GM12878 (cell line): ENCODE data around the gene OPRD1. TPM values are rescaled to one million over a fixed set of nuclear protein-coding genes. Genes with fewer than 3 reads are reported as not detected.

ENCODE experiments used
- ATAC-seq: fragments of 200-7000 bp; cut with Tn5 transposase; 3 replicates; pipeline ENCODE4 v1.9.1; 2020; ENCODE audit warnings: mild to moderate bottlenecking, moderate library complexity
- BruUV-seq: library from RNA; stranded (reverse); fragments of 400-500 nt; replicated peaks from 2 replicates; lab custom pipeline; 2021; lab: Mats Ljungman, UMichigan
- CTCF ChIA-PET: fragments of 300-600 bp; sonication (Branson Sonifier 250); formaldehyde crosslinking; extraction: SDS; loops from one replicate; lab custom pipeline; 2021; ENCODE audit warnings: inconsistent platforms; lab: Yijun Ruan, JAX
- POLR2A ChIA-PET: fragments of 350-600 bp; formaldehyde crosslinking; extraction: SDS; loops from one replicate; lab custom pipeline; 2021; ENCODE audit warnings: inconsistent platforms; lab: Charles Lee
- RAD21 ChIA-PET: fragments of 300-600 bp; sonication (Branson Sonifier 250); formaldehyde crosslinking; loops from one replicate; lab custom pipeline; 2023; ENCODE audit warnings: antibody characterized with exemption; ENCODE audit not compliant: unreplicated experiment; lab: Charles Lee
- SMC1A ChIA-PET: fragments of 300-600 bp; sonication (Branson Sonifier 250); formaldehyde crosslinking; loops from one replicate; lab custom pipeline; 2023; ENCODE audit not compliant: unreplicated experiment, uncharacterized antibody; lab: Charles Lee
- DNase-seq: peaks from one replicate; pipeline ENCODE4 v3.0.0-alpha.2; 2011; ENCODE audit warnings: low read depth, low spot score
- FAIRE-seq: peaks from 3 replicates; lab custom pipeline; 2011; peaks lifted over from hg19 to GRCh38; lab: Jason Lieb, UNC
- H2AFZ ChIP-seq: 2 replicates; pipeline ENCODE4 v1.6.0; 2011; ENCODE audit warnings: low read depth, low read length, control low read depth; ENCODE audit not compliant: control insufficient read depth
- H3K27ac ChIP-seq: 2 replicates; pipeline ENCODE4 v1.5.1; 2011; ENCODE audit warnings: control low read depth; ENCODE audit not compliant: control insufficient read depth, insufficient read depth
- H3K27me3 ChIP-seq, 2 experiments: replicated peaks in 1 of 2; 2 replicates each; pipeline versions ENCODE4 v1.6.0 to v1.6.1; 2011; ENCODE audit warnings: low read length in 1 of 2; ENCODE audit not compliant: control insufficient read depth in 2 of 2, insufficient read depth in 2 of 2
- H3K36me3 ChIP-seq, 2 experiments: 2 replicates each; pipeline ENCODE4 v1.5.1; 2011; ENCODE audit warnings: low read length in 1 of 2; ENCODE audit not compliant: control insufficient read depth in 2 of 2, insufficient read depth in 2 of 2
- H3K4me1 ChIP-seq: 2 replicates; pipeline ENCODE4 v1.6.1; 2011; ENCODE audit warnings: mild to moderate bottlenecking, low read length, moderate library complexity, mixed read lengths; ENCODE audit not compliant: control insufficient read depth, insufficient read depth
- H3K4me2 ChIP-seq: 2 replicates; pipeline ENCODE4 v1.6.0; 2011; ENCODE audit warnings: control low read depth; ENCODE audit not compliant: control insufficient read depth, insufficient read depth
- H3K4me3 ChIP-seq: fragments of 200-600 bp; sonication (generic); 2 replicates; pipeline ENCODE4 v1.5.1; 2016
- H3K79me2 ChIP-seq: 2 replicates; pipeline ENCODE4 v1.6.0; 2011; ENCODE audit warnings: low read length; ENCODE audit not compliant: control insufficient read depth, insufficient read depth
- H3K9ac ChIP-seq: 2 replicates; pipeline ENCODE4 v1.8.0; 2011; ENCODE audit warnings: low read length, control low read depth, mixed read lengths; ENCODE audit not compliant: control insufficient read depth, insufficient read depth
- H3K9me3 ChIP-seq: replicated peaks from 3 replicates; pipeline ENCODE4 v1.5.1; 2011; ENCODE audit warnings: mild to moderate bottlenecking, low read length; ENCODE audit not compliant: control insufficient read depth, insufficient read depth
- H4K20me1 ChIP-seq: 2 replicates; pipeline ENCODE4 v1.6.0; 2011; ENCODE audit not compliant: control insufficient read depth, insufficient read depth
- CHD1 ChIP-seq: IDR thresholded peaks from 2 replicates; pipeline ENCODE4 v1.6.1; 2012; ENCODE audit warnings: low read depth, low read length, improper control_type of control experiment
- FOXM1 ChIP-seq: IDR thresholded peaks from 2 replicates; pipeline ENCODE4 v1.6.1; 2012; ENCODE audit warnings: low read depth, mild to moderate bottlenecking, inconsistent platforms, low read length, moderate library complexity
- IKZF2 ChIP-seq, 2 experiments: fragments of 450-650 bp; IDR thresholded peaks; 2 replicates each; pipeline ENCODE4 v1.6.1; 2017; ENCODE audit warnings: mild to moderate bottlenecking in 2 of 2, moderate library complexity in 2 of 2
- RB1 ChIP-seq: fragments of 450-650 bp; formaldehyde crosslinking; IDR thresholded peaks from 2 replicates; pipeline ENCODE4 v1.6.1; 2017; ENCODE audit warnings: mild to moderate bottlenecking, borderline replicate concordance
- SMAD5 ChIP-seq: IDR thresholded peaks from 2 replicates; pipeline ENCODE4 v1.6.1; 2016; ENCODE audit warnings: antibody characterized with exemption, low read depth
- TCF7 ChIP-seq: IDR thresholded peaks from 2 replicates; pipeline ENCODE4 v1.6.1; 2014; ENCODE audit warnings: antibody characterized with exemption, borderline replicate concordance
- ZNF24 ChIP-seq: fragments of 450-650 bp; IDR thresholded peaks from 2 replicates; pipeline ENCODE4 v1.6.1; 2017; ENCODE audit warnings: antibody characterized with exemption, mild to moderate bottlenecking
- WGBS: methylation state at CpG from one replicate; pipeline ENCODE4 v1.1.6; 2016; ENCODE audit warnings: low lambda C conversion rate; ENCODE audit not compliant: insufficient replicate concordance, insufficient coverage; ENCODE audit errors: missing lambda C conversion rate; 5-methylcytosine and 5-hydroxymethylcytosine counted together
- in situ Hi-C: fragments of 300-500 bp; cut with MboI; formaldehyde crosslinking; loops from 9 replicates; pipeline ENCODE4 v1.14.3; 2018; ENCODE audit warnings: mixed read lengths
- intact Hi-C: fragments of 100-400 bp; cut with micrococcal nuclease; formaldehyde crosslinking; loops from one replicate; pipeline ENCODE4 v1.14.2; 2022; ENCODE audit not compliant: unreplicated experiment
- polyA plus RNA-seq, 11 experiments: library from polyadenylated mRNA; depleted of rRNA in 4 of 11; unstranded in 6 of 11; stranded (reverse) in 5 of 11; fragments of >200 nt; fragmentation: Nextera tagmentation in 4 of 11; fragmentation: Illumina TruSeq in 1 of 11; extraction: Ambion mirVana in 4 of 11; extraction: Trizol in 1 of 11; gene quantifications; 1 replicate in 1 of 11; 2 replicates in 10 of 11; pipeline versions ENCODE4 v1.2.1 to v1.2.3, GENCODE V29; 2011 to 2016; ENCODE audit warnings: inconsistent platforms in 2 of 11, missing spikeins in 2 of 11, low read depth in 1 of 11
- total RNA-seq, 4 experiments: library from RNA; depleted of rRNA in 3 of 4; stranded (reverse); fragments of >200 nt in 3 of 4; fragmentation: Illumina TruSeq in 1 of 4; extraction: Trizol in 1 of 4; gene quantifications; 2 replicates each; pipeline versions ENCODE4 v1.2.1 to v1.2.3, GENCODE V29; 2013 to 2021
- TF ChIP-seq, protein P1 (sequence below): fragments of 450-650 bp; IDR thresholded peaks from 2 replicates; pipeline ENCODE4 v1.6.1; 2016; ENCODE audit warnings: mild to moderate bottlenecking

Gene OPRD1
- total and polyA plus RNA-seq, 10 of the 15 experiments (the other 5 are each of a cell fraction or from before 2014, with no cell fraction given): 0.02 TPM; not detected in 8

DNA sequence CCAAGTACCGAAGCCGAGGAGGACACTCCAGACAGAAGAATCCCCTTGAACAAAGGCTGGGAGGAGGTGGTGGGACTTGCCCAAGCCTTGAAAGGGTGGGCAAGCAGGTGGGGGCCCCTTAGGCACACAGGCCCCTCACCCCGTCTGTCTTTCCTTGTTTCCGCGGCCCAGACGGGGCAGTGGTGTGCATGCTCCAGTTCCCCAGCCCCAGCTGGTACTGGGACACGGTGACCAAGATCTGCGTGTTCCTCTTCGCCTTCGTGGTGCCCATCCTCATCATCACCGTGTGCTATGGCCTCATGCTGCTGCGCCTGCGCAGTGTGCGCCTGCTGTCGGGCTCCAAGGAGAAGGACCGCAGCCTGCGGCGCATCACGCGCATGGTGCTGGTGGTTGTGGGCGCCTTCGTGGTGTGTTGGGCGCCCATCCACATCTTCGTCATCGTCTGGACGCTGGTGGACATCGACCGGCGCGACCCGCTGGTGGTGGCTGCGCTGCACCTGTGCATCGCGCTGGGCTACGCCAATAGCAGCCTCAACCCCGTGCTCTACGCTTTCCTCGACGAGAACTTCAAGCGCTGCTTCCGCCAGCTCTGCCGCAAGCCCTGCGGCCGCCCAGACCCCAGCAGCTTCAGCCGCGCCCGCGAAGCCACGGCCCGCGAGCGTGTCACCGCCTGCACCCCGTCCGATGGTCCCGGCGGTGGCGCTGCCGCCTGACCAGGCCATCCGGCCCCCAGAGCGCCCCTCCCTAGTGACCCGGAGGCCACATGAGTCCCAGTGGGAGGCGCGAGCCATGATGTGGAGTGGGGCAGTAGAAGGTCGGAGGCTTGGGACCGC, 50.8 kb downstream of the OPRD1 start:
- Histone ChIP-seq H3K4me2 (no peak overlapping the region), H3K9ac (no peak overlapping the region), H3K27ac (no peak overlapping the region), H3K9me3 (no peaks in the 10 kb centered on the region), H3K4me3 (no peak overlapping the region), H3K36me3 (no peaks in the 10 kb centered on the region), H3K27me3 (no peaks in the 10 kb centered on the region; a peak in 1 of 4 replicates), H3K4me1 (no peaks in the 10 kb centered on the region), H2AFZ (no peak overlapping the region), H3K79me2 (no peaks in the 10 kb centered on the region), H4K20me1 (no peaks in the 10 kb centered on the region)
- FAIRE-seq (no peak), ATAC-seq (no peak), DNase-seq (no peak)
- CTCF ChIA-PET: interaction anchor here (0.6 to 1.9 kb wide), 3 partner anchors 13 to 78 kb away, joined by 3 to 9 read pairs (median 6); no protein-coding TSS in a partner anchor
- in situ Hi-C loops (no loop called here), intact Hi-C loops (no loop called here)
- SMC1A ChIA-PET: no interaction called here
- no TSS peak for BruUV-seq
- 77% methylated on average over 65 of the region's 66 CpGs for WGBS
- RAD21 ChIA-PET: no interaction called here
- POLR2A ChIA-PET: no interaction called here
- no peak for TF ChIP-seq SMAD5
- no peak for TF ChIP-seq ZNF24
- TF ChIP-seq IKZF2 (IDR thresholded peaks at IDR 0.05): no peak
- no peak for TF ChIP-seq RB1
- no peak for TF ChIP-seq FOXM1
- TF ChIP-seq CHD1: no peak
- TF ChIP-seq TCF7: no peak
- TF ChIP-seq, protein P1, sequence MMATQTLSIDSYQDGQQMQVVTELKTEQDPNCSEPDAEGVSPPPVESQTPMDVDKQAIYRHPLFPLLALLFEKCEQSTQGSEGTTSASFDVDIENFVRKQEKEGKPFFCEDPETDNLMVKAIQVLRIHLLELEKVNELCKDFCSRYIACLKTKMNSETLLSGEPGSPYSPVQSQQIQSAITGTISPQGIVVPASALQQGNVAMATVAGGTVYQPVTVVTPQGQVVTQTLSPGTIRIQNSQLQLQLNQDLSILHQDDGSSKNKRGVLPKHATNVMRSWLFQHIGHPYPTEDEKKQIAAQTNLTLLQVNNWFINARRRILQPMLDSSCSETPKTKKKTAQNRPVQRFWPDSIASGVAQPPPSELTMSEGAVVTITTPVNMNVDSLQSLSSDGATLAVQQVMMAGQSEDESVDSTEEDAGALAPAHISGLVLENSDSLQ: no peak
